K562 (cell line): ENCODE data around the gene PHOSPHO1. TPM values are rescaled to one million over a fixed set of nuclear protein-coding genes. Genes with fewer than 3 reads are reported as not detected.

Source experiments
- ARHGAP35 ChIP-seq: fragments of 450-650 bp; IDR thresholded peaks from 2 replicates; pipeline ENCODE4 v1.6.1; 2018; ENCODE audit not compliant: partially characterized antibody
- BMI1 ChIP-seq: fragments of 150-350 bp; IDR thresholded peaks from 2 replicates; pipeline ENCODE4 v1.6.1; 2014; ENCODE audit warnings: low read length
- CHCHD3 ChIP-seq: fragments of 250-450 bp; sonication (Bioruptor Pico); IDR thresholded peaks from 2 replicates; pipeline ENCODE4 v2.1.2; 2022; ENCODE audit warnings: mild to moderate bottlenecking
- COPS2 ChIP-seq: fragments of 450-650 bp; conservative IDR thresholded peaks from 2 replicates; pipeline ENCODE4 v1.6.1; 2016; ENCODE audit warnings: mild to moderate bottlenecking, moderate library complexity
- CREB1 ChIP-seq, 2 experiments: sonication (generic) in 1 of 2; formaldehyde crosslinking in 1 of 2; IDR thresholded peaks; 2 replicates each; pipeline versions ENCODE4 v1.6.1 to v1.8.0; 2012 to 2022; ENCODE audit warnings: inconsistent platforms in 1 of 2, mild to moderate bottlenecking in 1 of 2, missing genetic modification reagents in 1 of 2, moderate library complexity in 1 of 2
- ESRRB ChIP-seq: fragments of 250-450 bp; sonication (Bioruptor Pico); IDR thresholded peaks from 2 replicates; pipeline ENCODE4 v1.5.0; 2020; ENCODE audit warnings: mild to moderate bottlenecking, moderate library complexity, borderline replicate concordance
- FOS ChIP-seq: IDR thresholded peaks from 3 replicates; pipeline ENCODE4 v1.6.1; 2011; ENCODE audit not compliant: insufficient read length; ENCODE audit errors: extremely low read depth
- FOXP1 ChIP-seq: sonication (generic); formaldehyde crosslinking; IDR thresholded peaks from 2 replicates; pipeline ENCODE4 v1.8.0; 2022; ENCODE audit warnings: mild to moderate bottlenecking, missing genetic modification reagents
- HMG20A ChIP-seq: fragments of 450-650 bp; formaldehyde crosslinking; conservative IDR thresholded peaks from 2 replicates; pipeline ENCODE4 v1.4.0; 2020; ENCODE audit warnings: mild to moderate bottlenecking, mixed read lengths
- HMG20B ChIP-seq: fragments of 250-450 bp; sonication (Bioruptor Pico); IDR thresholded peaks from 2 replicates; pipeline ENCODE4 v1.5.0; 2021; ENCODE audit warnings: mild to moderate bottlenecking
- HMGN3 ChIP-seq: IDR thresholded peaks from 2 replicates; pipeline ENCODE4 v1.6.1; 2011; ENCODE audit warnings: borderline replicate concordance, low read depth, mild to moderate bottlenecking, mixed read lengths, low read length; ENCODE audit not compliant: insufficient read length; ENCODE audit errors: extremely low read depth
- ILF3 ChIP-seq: fragments of 450-650 bp; IDR thresholded peaks from 2 replicates; pipeline ENCODE4 v1.6.1; 2018; ENCODE audit warnings: antibody characterized with exemption, mild to moderate bottlenecking, moderate library complexity, borderline replicate concordance
- KAT7 ChIP-seq: sonication (generic); formaldehyde crosslinking; IDR thresholded peaks from 2 replicates; pipeline ENCODE4 v1.8.0; 2022; ENCODE audit warnings: missing genetic modification reagents, mild to moderate bottlenecking, borderline replicate concordance
- NELFE ChIP-seq: IDR thresholded peaks from 2 replicates; pipeline ENCODE4 v1.6.1; 2011; ENCODE audit warnings: mild to moderate bottlenecking; ENCODE audit not compliant: insufficient read depth, insufficient read length
- NFIC ChIP-seq: fragments of 450-650 bp; IDR thresholded peaks from 2 replicates; pipeline ENCODE4 v1.6.1; 2017; ENCODE audit warnings: mild to moderate bottlenecking, inconsistent platforms
- NFIX ChIP-seq: fragments of 250-450 bp; sonication (Bioruptor Pico); IDR thresholded peaks from 2 replicates; pipeline ENCODE4 v1.4.0; 2020; ENCODE audit warnings: low read depth, mild to moderate bottlenecking, moderate library complexity
- PHTF2 ChIP-seq: fragments of 250-450 bp; sonication (Bioruptor Pico); IDR thresholded peaks from 2 replicates; pipeline ENCODE4 v1.5.0; 2021; ENCODE audit warnings: mild to moderate bottlenecking
- SIRT6 ChIP-seq: IDR thresholded peaks from one replicate; pipeline ENCODE4 v1.6.1; 2012; ENCODE audit warnings: low read depth, mild to moderate bottlenecking, control low read depth, inconsistent platforms, low read length, moderate library complexity
- XRCC4 ChIP-seq: IDR thresholded peaks from one replicate; pipeline ENCODE4 v1.6.1; 2011; ENCODE audit not compliant: insufficient read depth, insufficient read length; ENCODE audit errors: extremely low read depth
- YBX1 ChIP-seq: fragments of 450-650 bp; IDR thresholded peaks from 2 replicates; pipeline ENCODE4 v1.7.1; 2016; ENCODE audit warnings: mild to moderate bottlenecking
- YY1 ChIP-seq, 3 experiments: IDR thresholded peaks; 2 replicates each; pipeline ENCODE4 v1.6.1; 2011; ENCODE audit warnings: low read length in 2 of 3, mild to moderate bottlenecking in 2 of 3, moderate library complexity in 2 of 3, borderline replicate concordance in 1 of 3, control low read depth in 1 of 3, low read depth in 1 of 3; ENCODE audit not compliant: insufficient read depth in 3 of 3, insufficient replicate concordance in 2 of 3, control insufficient read depth in 1 of 3, insufficient read length in 1 of 3; ENCODE audit errors: extremely low read depth in 1 of 3
- ZBTB8A ChIP-seq: fragments of 450-650 bp; IDR thresholded peaks from 2 replicates; pipeline ENCODE4 v1.6.1; 2018; ENCODE audit warnings: mild to moderate bottlenecking, moderate library complexity; ENCODE audit not compliant: partially characterized antibody
- ZFP1 ChIP-seq: fragments of 450-650 bp; formaldehyde crosslinking; IDR thresholded peaks from 2 replicates; pipeline ENCODE4 v1.4.0; 2020; ENCODE audit warnings: mild to moderate bottlenecking, mixed read lengths
- ZNF184 ChIP-seq: sonication (generic); formaldehyde crosslinking; IDR thresholded peaks from 2 replicates; pipeline ENCODE4 v1.5.0; 2020; ENCODE audit warnings: missing genetic modification reagents
- ZNF224 ChIP-seq: sonication (generic); formaldehyde crosslinking; IDR thresholded peaks from 2 replicates; pipeline ENCODE4 v1.8.0; 2022; ENCODE audit warnings: mild to moderate bottlenecking, missing genetic modification reagents
- ZNF232 ChIP-seq: sonication (generic); formaldehyde crosslinking; IDR thresholded peaks from 2 replicates; pipeline ENCODE4 v1.8.0; 2022; ENCODE audit warnings: mild to moderate bottlenecking, missing genetic modification reagents
- ZNF316 ChIP-seq: fragments of 450-650 bp; IDR thresholded peaks from 2 replicates; pipeline ENCODE4 v1.6.1; 2016
- ZNF436 ChIP-seq: fragments of 250-450, 450-650 bp; sonication (Bioruptor Pico); formaldehyde crosslinking; IDR thresholded peaks from 2 replicates; pipeline ENCODE4 v1.7.0; 2020; ENCODE audit warnings: mild to moderate bottlenecking
- ZNF551 ChIP-seq: fragments of 250-450 bp; sonication (Bioruptor Pico); IDR thresholded peaks from 2 replicates; pipeline ENCODE4 v1.5.0; 2021; ENCODE audit warnings: mild to moderate bottlenecking, moderate library complexity
- ZNF589 ChIP-seq: fragments of 200-800 bp; sonication (Bioruptor generic); IDR thresholded peaks from 2 replicates; pipeline ENCODE4 v1.6.1; 2016; ENCODE audit warnings: low read depth, missing genetic modification characterization, missing compliant biosample characterization
- polyA plus RNA-seq, 8 experiments: library from polyadenylated mRNA; depleted of rRNA in 4 of 8; stranded (reverse) in 5 of 8; unstranded in 3 of 8; fragments of >200 nt; fragmentation: Nextera tagmentation in 2 of 8; fragmentation: Illumina TruSeq in 1 of 8; extraction: Ambion mirVana in 2 of 8; extraction: Trizol in 1 of 8; gene quantifications; 2 replicates each; pipeline versions ENCODE4 v1.2.1 to v1.2.3, GENCODE V29; 2011 to 2014; ENCODE audit warnings: inconsistent platforms in 1 of 8, missing spikeins in 1 of 8
- total RNA-seq, 7 experiments: library from RNA; depleted of rRNA in 6 of 7; stranded (reverse); fragments of >200 nt in 6 of 7; fragmentation: Illumina TruSeq in 2 of 7; extraction: Trizol in 2 of 7; gene quantifications; 2 replicates each; pipeline versions ENCODE4 v1.2.1 to v1.2.3, GENCODE V29; 2011 to 2021; ENCODE audit warnings: low replicate concordance in 1 of 7
- TF ChIP-seq, protein P1 (sequence below), 2 experiments: fragments of 450-650 bp in 1 of 2; sonication (generic) in 1 of 2; formaldehyde crosslinking in 1 of 2; IDR thresholded peaks in 1 of 2; conservative IDR thresholded peaks in 1 of 2; 2 replicates each; pipeline versions ENCODE4 v1.6.1 to v1.8.1; 2016 to 2023; ENCODE audit warnings: mild to moderate bottlenecking in 2 of 2, moderate library complexity in 2 of 2, inconsistent platforms in 1 of 2, missing genetic modification reagents in 1 of 2

The PHOSPHO1 gene
- total and polyA plus RNA-seq, 9 of the 15 experiments (the other 6 are each of a cell fraction or from before 2014, with no cell fraction given), result 0.06 to 0.07 TPM; not detected in 7

GRCh38 chr17:49193513-49194296, 36.9 kb downstream of the PHOSPHO1 start (continued):
- TF ChIP-seq FOS, result no peak
- TF ChIP-seq ESRRB, result no peak
- TF ChIP-seq NFIX, result no peak
- no peak for TF ChIP-seq HMGN3
- TF ChIP-seq ZNF316, result no peak
- no peak for TF ChIP-seq COPS2
- TF ChIP-seq KAT7, result no peak
- no peak for TF ChIP-seq ZNF224 (CRISPR knock-in tag)
- TF ChIP-seq ZNF589 (CRISPR knock-in tag), result no peak
- TF ChIP-seq ZBTB8A, result no peak
- no peak for TF ChIP-seq XRCC4
- no peak for TF ChIP-seq CHCHD3 (CRISPR knock-in tag)
- TF ChIP-seq, protein P1, sequence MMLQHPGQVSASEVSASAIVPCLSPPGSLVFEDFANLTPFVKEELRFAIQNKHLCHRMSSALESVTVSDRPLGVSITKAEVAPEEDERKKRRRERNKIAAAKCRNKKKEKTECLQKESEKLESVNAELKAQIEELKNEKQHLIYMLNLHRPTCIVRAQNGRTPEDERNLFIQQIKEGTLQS (IDR thresholded peaks at IDR 0.05), result no peak
- TF ChIP-seq, protein P1 (CRISPR knock-in tag; conservative IDR thresholded peaks at IDR 0.05), result no peak
- no peak for TF ChIP-seq BMI1
- TF ChIP-seq ZNF184, result no peak
- no peak for TF ChIP-seq FOXP1 (CRISPR knock-in tag)
- TF ChIP-seq ILF3, result no peak
- no peak for TF ChIP-seq ZNF436
- no peak for TF ChIP-seq ZNF551 (CRISPR knock-in tag)
- no peak for TF ChIP-seq HMG20A (CRISPR knock-in tag)
- no peak for TF ChIP-seq NELFE
- no peak for TF ChIP-seq CREB1 (IDR thresholded peaks at IDR 0.05)
- no peak for TF ChIP-seq CREB1 (CRISPR knock-in tag; IDR thresholded peaks at IDR 0.05)
- peak; percentile 76 for TF ChIP-seq ARHGAP35
- no peak; the same call in 1 of the 2 replicates for TF ChIP-seq YBX1
- no peak for TF ChIP-seq NFIC
- no peak for TF ChIP-seq ZNF232 (CRISPR knock-in tag)
- TF ChIP-seq PHTF2 (CRISPR knock-in tag), result no peak
- TF ChIP-seq HMG20B (CRISPR knock-in tag), result no peak
- no peak for TF ChIP-seq SIRT6
- TF ChIP-seq YY1 (IDR thresholded peaks at IDR 0.05; ENCODE audit: borderline replicate concordance in 1 of 3, control insufficient read depth in 1 of 3, extremely low read depth in 1 of 3, insufficient read depth in 3 of 3, insufficient read length in 1 of 3, insufficient replicate concordance in 2 of 3, low read depth in 1 of 3, low read length in 2 of 3), result no peak
- TF ChIP-seq ZFP1 (CRISPR knock-in tag), result no peak
